HCT116 (cell line): ENCODE data around the gene PRSS56. TPM values are rescaled to one million over a fixed set of nuclear protein-coding genes. Genes with fewer than 3 reads are reported as not detected.

ENCODE experiments used
- ATAC-seq: fragments of 200-7000 bp; cut with Tn5 transposase; 2 replicates; pipeline ENCODE4 v1.9.1; 2020; ENCODE audit warnings: mild to moderate bottlenecking, moderate library complexity
- BruUV-seq: library from RNA; stranded (reverse); fragments of 400-500 nt; replicated peaks from 2 replicates; lab custom pipeline; 2021; lab: Mats Ljungman, UMichigan
- CTCF ChIA-PET: fragments of 300-600 bp; sonication (Branson Sonifier 250); formaldehyde crosslinking; loops from one replicate; lab custom pipeline; 2021; ENCODE audit warnings: antibody characterized with exemption; lab: Charles Lee
- POLR2A ChIA-PET: fragments of 300-600, 350-600 bp; sonication (Branson Sonifier 250); formaldehyde crosslinking; loops from one replicate; lab custom pipeline; 2021; ENCODE audit warnings: antibody characterized with exemption; lab: Charles Lee
- RAD21 ChIA-PET, 2 experiments: fragments of 300-600 bp; sonication (Branson Sonifier 250); formaldehyde crosslinking; loops; one replicate each; lab custom pipeline; 2023; ENCODE audit warnings: low total read pairs in 2 of 2; ENCODE audit not compliant: uncharacterized antibody in 2 of 2, unreplicated experiment in 2 of 2, low non-redundant PET in 1 of 2; lab: Charles Lee
- DNase-seq: peaks from one replicate; pipeline ENCODE4 v3.0.0-alpha.2; 2010; ENCODE audit warnings: low read depth, low spot score
- H2AFZ ChIP-seq: fragments of 200-600 bp; shearing (Covaris generic), sonication (generic); 2 replicates; pipeline ENCODE4 v1.6.1; 2017; ENCODE audit warnings: low read depth, mixed run types, mixed read lengths, antibody characterized with exemption, low read length; ENCODE audit not compliant: poor library complexity, severe bottlenecking
- H3K27ac ChIP-seq: 2 replicates; pipeline ENCODE4 v1.5.1; 2012; ENCODE audit warnings: low read depth, low read length
- H3K27me3 ChIP-seq: fragments of 200-600 bp; sonication (generic); 2 replicates; pipeline ENCODE4 v1.6.1; 2016; ENCODE audit warnings: mixed run types, low read length, mixed read lengths; ENCODE audit not compliant: insufficient read depth
- H3K36me3 ChIP-seq, 2 experiments: fragments of 200-500 bp in 1 of 2; fragments of 200-600 bp in 1 of 2; sonication (Bioruptor generic) in 1 of 2; sonication (generic) in 1 of 2; 2 replicates each; pipeline versions ENCODE4 v1.5.1 to v1.6.1; 2014 to 2016; ENCODE audit warnings: low read length in 2 of 2, inconsistent platforms in 1 of 2, mixed read lengths in 1 of 2, mixed run types in 1 of 2; ENCODE audit not compliant: insufficient read depth in 2 of 2, control insufficient read depth in 1 of 2
- H3K4me1 ChIP-seq, 2 experiments: fragments of 200-600 bp in 1 of 2; sonication (generic) in 1 of 2; 2 replicates each; pipeline versions ENCODE4 v1.5.1 to v1.6.1; 2012 to 2017; ENCODE audit warnings: low read length in 2 of 2, inconsistent platforms in 1 of 2, mild to moderate bottlenecking in 1 of 2, mixed read lengths in 1 of 2, mixed run types in 1 of 2, moderate library complexity in 1 of 2; ENCODE audit not compliant: insufficient read depth in 2 of 2, control insufficient read depth in 1 of 2
- H3K4me2 ChIP-seq: fragments of 200-600 bp; sonication (generic); 2 replicates; pipeline ENCODE4 v1.6.1; 2017; ENCODE audit warnings: mixed run types, low read length, mixed read lengths
- H3K4me3 ChIP-seq, 2 experiments: fragments of 200-600 bp in 1 of 2; sonication (generic) in 1 of 2; replicated peaks in 1 of 2; 2 replicates each; pipeline ENCODE4 v1.5.1; 2011 to 2016; ENCODE audit warnings: low read length in 2 of 2, control low read depth in 1 of 2, low read depth in 1 of 2, mild to moderate bottlenecking in 1 of 2, mixed read lengths in 1 of 2, mixed run types in 1 of 2
- H3K79me2 ChIP-seq: fragments of 200-600 bp; sonication (generic); 2 replicates; pipeline ENCODE4 v1.6.1; 2017; ENCODE audit warnings: mild to moderate bottlenecking, mixed run types, low read length, moderate library complexity, mixed read lengths; ENCODE audit not compliant: insufficient read depth
- H3K9ac ChIP-seq: fragments of 200-600 bp; sonication (generic); 2 replicates; pipeline ENCODE4 v1.6.1; 2016; ENCODE audit warnings: low read length, mixed read lengths
- H3K9me2 ChIP-seq: fragments of 200-600 bp; sonication (generic), shearing (Covaris generic); 2 replicates; pipeline ENCODE4 v1.6.1; 2017; ENCODE audit warnings: mixed run types, mild to moderate bottlenecking, moderate library complexity; ENCODE audit not compliant: insufficient read depth
- H3K9me3 ChIP-seq, 2 experiments: fragments of 200-500 bp in 1 of 2; fragments of 200-600 bp in 1 of 2; sonication (Bioruptor generic) in 1 of 2; sonication (generic) in 1 of 2; 2 replicates each; pipeline ENCODE4 v1.6.1; 2014 to 2017; ENCODE audit warnings: low read length in 2 of 2, mixed read lengths in 2 of 2, inconsistent platforms in 1 of 2, low read depth in 1 of 2, mild to moderate bottlenecking in 1 of 2, mixed run types in 1 of 2, moderate library complexity in 1 of 2; ENCODE audit not compliant: control insufficient read depth in 1 of 2, insufficient read depth in 1 of 2
- H4K20me1 ChIP-seq: fragments of 200-600 bp; sonication (generic), shearing (Covaris generic); 2 replicates; pipeline ENCODE4 v1.6.1; 2017; ENCODE audit warnings: mixed run types, mild to moderate bottlenecking, moderate library complexity; ENCODE audit not compliant: insufficient read depth
- CEBPB ChIP-seq: IDR thresholded peaks from 2 replicates; pipeline ENCODE4 v1.6.1; 2012; ENCODE audit warnings: low read depth
- CTCF ChIP-seq, 3 experiments: fragments of 200-600 bp in 1 of 3; sonication (generic) in 1 of 3; IDR thresholded peaks in 2 of 3; conservative IDR thresholded peaks in 1 of 3; 2 replicates each; pipeline ENCODE4 v1.5.1; 2012 to 2017; ENCODE audit warnings: low read depth in 2 of 3, low read length in 2 of 3, antibody characterized with exemption in 1 of 3, borderline replicate concordance in 1 of 3, control low read depth in 1 of 3, mild to moderate bottlenecking in 1 of 3, mixed read lengths in 1 of 3, mixed run types in 1 of 3, moderate library complexity in 1 of 3; ENCODE audit not compliant: insufficient read depth in 1 of 3
- EGR1 ChIP-seq: IDR thresholded peaks from 2 replicates; pipeline ENCODE4 v1.6.1; 2012; ENCODE audit warnings: low read depth
- EZH2 ChIP-seq: fragments of 200-600 bp; sonication (generic); IDR thresholded peaks from 2 replicates; pipeline ENCODE4 v1.6.1; 2017; ENCODE audit warnings: antibody characterized with exemption, mixed run types
- POLR2A ChIP-seq: IDR thresholded peaks from 2 replicates; pipeline ENCODE4 v1.7.0; 2011; ENCODE audit warnings: borderline replicate concordance; ENCODE audit not compliant: insufficient read depth, insufficient read length; ENCODE audit errors: extremely low read depth
- RAD21 ChIP-seq: IDR thresholded peaks from 2 replicates; pipeline ENCODE4 v1.6.1; 2012; ENCODE audit warnings: low read depth, mild to moderate bottlenecking
- SIN3A ChIP-seq: IDR thresholded peaks from 2 replicates; pipeline ENCODE4 v1.6.1; 2012; ENCODE audit warnings: low read depth
- intact Hi-C: fragments of 100-400 bp; cut with micrococcal nuclease; formaldehyde crosslinking; loops from 2 replicates; pipeline ENCODE4 v1.10.0; 2022
- total RNA-seq: library from RNA; stranded (reverse); gene quantifications from one replicate; pipeline ENCODE4 v1.2.1, GENCODE V29; 2021; ENCODE audit not compliant: unreplicated experiment
- TF ChIP-seq, protein P1 (sequence below): IDR thresholded peaks from 2 replicates; pipeline ENCODE4 v1.6.1; 2012; ENCODE audit warnings: low read depth
- TF ChIP-seq, protein P2 (sequence below): IDR thresholded peaks from 2 replicates; pipeline ENCODE4 v1.6.1; 2012

PRSS56 gene
- total RNA-seq, 1 experiment from 2014 or later: not detected

GRCh38 chr2:232525199-232525598, 5.0 kb downstream of the PRSS56 start:
- DNase-seq (no peak), ATAC-seq (no peak)
- TF ChIP-seq EGR1 (no peak), POLR2A (no peak), CTCF (IDR thresholded peaks at IDR 0.05 in 2 of 3, conservative IDR thresholded peaks at IDR 0.05 in 1 of 3; ENCODE audit: borderline replicate concordance in 1 of 3, insufficient read depth in 1 of 3, low read depth in 2 of 3, low read length in 2 of 3) (no peak), CEBPB (no peak), EZH2 (no peak), SIN3A (no peak), RAD21 (no peak)
- TF ChIP-seq, protein P1, sequence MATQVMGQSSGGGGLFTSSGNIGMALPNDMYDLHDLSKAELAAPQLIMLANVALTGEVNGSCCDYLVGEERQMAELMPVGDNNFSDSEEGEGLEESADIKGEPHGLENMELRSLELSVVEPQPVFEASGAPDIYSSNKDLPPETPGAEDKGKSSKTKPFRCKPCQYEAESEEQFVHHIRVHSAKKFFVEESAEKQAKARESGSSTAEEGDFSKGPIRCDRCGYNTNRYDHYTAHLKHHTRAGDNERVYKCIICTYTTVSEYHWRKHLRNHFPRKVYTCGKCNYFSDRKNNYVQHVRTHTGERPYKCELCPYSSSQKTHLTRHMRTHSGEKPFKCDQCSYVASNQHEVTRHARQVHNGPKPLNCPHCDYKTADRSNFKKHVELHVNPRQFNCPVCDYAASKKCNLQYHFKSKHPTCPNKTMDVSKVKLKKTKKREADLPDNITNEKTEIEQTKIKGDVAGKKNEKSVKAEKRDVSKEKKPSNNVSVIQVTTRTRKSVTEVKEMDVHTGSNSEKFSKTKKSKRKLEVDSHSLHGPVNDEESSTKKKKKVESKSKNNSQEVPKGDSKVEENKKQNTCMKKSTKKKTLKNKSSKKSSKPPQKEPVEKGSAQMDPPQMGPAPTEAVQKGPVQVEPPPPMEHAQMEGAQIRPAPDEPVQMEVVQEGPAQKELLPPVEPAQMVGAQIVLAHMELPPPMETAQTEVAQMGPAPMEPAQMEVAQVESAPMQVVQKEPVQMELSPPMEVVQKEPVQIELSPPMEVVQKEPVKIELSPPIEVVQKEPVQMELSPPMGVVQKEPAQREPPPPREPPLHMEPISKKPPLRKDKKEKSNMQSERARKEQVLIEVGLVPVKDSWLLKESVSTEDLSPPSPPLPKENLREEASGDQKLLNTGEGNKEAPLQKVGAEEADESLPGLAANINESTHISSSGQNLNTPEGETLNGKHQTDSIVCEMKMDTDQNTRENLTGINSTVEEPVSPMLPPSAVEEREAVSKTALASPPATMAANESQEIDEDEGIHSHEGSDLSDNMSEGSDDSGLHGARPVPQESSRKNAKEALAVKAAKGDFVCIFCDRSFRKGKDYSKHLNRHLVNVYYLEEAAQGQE: no peak
- TF ChIP-seq, protein P2, sequence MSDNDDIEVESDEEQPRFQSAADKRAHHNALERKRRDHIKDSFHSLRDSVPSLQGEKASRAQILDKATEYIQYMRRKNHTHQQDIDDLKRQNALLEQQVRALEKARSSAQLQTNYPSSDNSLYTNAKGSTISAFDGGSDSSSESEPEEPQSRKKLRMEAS: no peak
- POLR2A ChIA-PET: no interaction called here
- Histone ChIP-seq H3K4me2 (no peak overlapping the region), H3K27me3 (no peaks in the 10 kb centered on the region), H3K27ac (no peak overlapping the region), H4K20me1 (no peaks in the 10 kb centered on the region), H2AFZ (no peak overlapping the region), H3K36me3 (no peaks in the 10 kb centered on the region), H3K4me1 (peaks cover 0 to 6% of the 10 kb centered on the region in 2 experiments; a peak in 1 of 4 replicates), H3K9me3 (no peaks in the 10 kb centered on the region), H3K4me3 (no peak overlapping the region), H3K79me2 (no peaks in the 10 kb centered on the region), H3K9ac (no peak overlapping the region), H3K9me2 (no peaks in the 10 kb centered on the region)
- RAD21 ChIA-PET: no interaction called here
- CTCF ChIA-PET: no interaction called here
- intact Hi-C loops: loop anchor here (10.0 kb wide), 1 partner anchor 180 kb away; no protein-coding TSS in a partner anchor
- no TSS peak for BruUV-seq
